Breast epithelium (tissue), 3 donors: ENCODE data around the gene EVA1A.

Source experiments
- POLR2A ChIP-seq: fragments of 450-650 bp; IDR thresholded peaks from one replicate; pipeline ENCODE4 v1.6.1; 2016; ENCODE audit warnings: antibody characterized with exemption, mild to moderate bottlenecking, moderate library complexity
- POLR2AphosphoS5 ChIP-seq, 3 donors: sonication (generic); formaldehyde crosslinking; IDR thresholded peaks; one replicate each; pipeline ENCODE4 v1.6.1; 2017; ENCODE audit warnings: antibody characterized with exemption in 3 of 3
- TF ChIP-seq, protein P1 (sequence below), 3 donors: fragments of 450-650 bp; IDR thresholded peaks; one replicate each; pipeline ENCODE4 v1.5.1; 2016 to 2017; ENCODE audit warnings: antibody characterized with exemption in 3 of 3, mild to moderate bottlenecking in 3 of 3, moderate library complexity in 3 of 3

DNA sequence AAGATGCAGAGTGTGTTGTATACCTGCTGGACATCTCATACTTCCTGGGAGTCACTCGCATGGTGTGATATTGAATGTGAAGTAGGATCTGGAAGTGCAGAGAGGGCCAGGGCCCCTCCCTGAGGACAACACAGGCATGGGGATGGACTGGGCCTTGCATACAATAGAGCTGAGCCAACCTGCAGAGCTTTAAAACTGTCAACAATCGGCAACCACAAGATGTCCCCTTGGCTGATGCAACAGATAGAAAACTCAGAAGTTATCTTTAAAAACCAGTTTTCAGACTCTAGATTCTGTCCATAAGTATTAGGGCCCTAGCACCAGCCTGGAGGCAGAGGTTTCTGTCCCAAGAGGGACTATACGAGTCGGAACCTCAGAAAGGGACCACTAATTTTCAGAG is 19.7 kb downstream of the EVA1A start:
- TF ChIP-seq, protein P1, sequence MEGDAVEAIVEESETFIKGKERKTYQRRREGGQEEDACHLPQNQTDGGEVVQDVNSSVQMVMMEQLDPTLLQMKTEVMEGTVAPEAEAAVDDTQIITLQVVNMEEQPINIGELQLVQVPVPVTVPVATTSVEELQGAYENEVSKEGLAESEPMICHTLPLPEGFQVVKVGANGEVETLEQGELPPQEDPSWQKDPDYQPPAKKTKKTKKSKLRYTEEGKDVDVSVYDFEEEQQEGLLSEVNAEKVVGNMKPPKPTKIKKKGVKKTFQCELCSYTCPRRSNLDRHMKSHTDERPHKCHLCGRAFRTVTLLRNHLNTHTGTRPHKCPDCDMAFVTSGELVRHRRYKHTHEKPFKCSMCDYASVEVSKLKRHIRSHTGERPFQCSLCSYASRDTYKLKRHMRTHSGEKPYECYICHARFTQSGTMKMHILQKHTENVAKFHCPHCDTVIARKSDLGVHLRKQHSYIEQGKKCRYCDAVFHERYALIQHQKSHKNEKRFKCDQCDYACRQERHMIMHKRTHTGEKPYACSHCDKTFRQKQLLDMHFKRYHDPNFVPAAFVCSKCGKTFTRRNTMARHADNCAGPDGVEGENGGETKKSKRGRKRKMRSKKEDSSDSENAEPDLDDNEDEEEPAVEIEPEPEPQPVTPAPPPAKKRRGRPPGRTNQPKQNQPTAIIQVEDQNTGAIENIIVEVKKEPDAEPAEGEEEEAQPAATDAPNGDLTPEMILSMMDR (IDR thresholded peaks at IDR 0.05): no peak
- TF ChIP-seq POLR2A: no peak
- TF ChIP-seq POLR2AphosphoS5 (IDR thresholded peaks at IDR 0.05): no peak
